ENCODE results near the gene CENPH.

DNA sequence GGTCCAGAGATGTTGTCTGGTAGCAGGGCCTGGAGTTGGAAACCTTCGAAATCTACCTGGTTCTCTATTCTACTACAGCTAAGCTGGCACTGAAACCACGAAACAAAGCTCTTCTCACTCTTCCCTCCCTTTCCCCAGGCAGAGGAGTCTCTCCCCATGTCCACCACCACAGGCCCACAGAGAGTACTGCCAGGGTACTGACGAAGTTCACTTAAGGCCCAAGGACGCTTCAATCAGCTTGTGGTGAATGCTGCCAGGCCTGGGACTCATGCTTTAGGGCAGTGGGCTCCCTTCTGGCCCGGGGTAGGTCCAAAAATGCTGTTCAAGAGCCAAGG is 39.7 kb upstream of the CENPH start:
- TF ChIP-seq EZH2 (IDR thresholded peaks at IDR 0.05; ENCODE audit: borderline replicate concordance, low read length), result no peak
- TF ChIP-seq, protein P1, sequence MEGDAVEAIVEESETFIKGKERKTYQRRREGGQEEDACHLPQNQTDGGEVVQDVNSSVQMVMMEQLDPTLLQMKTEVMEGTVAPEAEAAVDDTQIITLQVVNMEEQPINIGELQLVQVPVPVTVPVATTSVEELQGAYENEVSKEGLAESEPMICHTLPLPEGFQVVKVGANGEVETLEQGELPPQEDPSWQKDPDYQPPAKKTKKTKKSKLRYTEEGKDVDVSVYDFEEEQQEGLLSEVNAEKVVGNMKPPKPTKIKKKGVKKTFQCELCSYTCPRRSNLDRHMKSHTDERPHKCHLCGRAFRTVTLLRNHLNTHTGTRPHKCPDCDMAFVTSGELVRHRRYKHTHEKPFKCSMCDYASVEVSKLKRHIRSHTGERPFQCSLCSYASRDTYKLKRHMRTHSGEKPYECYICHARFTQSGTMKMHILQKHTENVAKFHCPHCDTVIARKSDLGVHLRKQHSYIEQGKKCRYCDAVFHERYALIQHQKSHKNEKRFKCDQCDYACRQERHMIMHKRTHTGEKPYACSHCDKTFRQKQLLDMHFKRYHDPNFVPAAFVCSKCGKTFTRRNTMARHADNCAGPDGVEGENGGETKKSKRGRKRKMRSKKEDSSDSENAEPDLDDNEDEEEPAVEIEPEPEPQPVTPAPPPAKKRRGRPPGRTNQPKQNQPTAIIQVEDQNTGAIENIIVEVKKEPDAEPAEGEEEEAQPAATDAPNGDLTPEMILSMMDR (conservative IDR thresholded peaks at IDR 0.05 in 1 of 2, IDR thresholded peaks at IDR 0.05 in 1 of 2; ENCODE audit: extremely low read depth in 1 of 2, insufficient read depth in 1 of 2, low read depth in 1 of 2, low read length in 2 of 2), result no peak
